ENCODE measurements around the gene FSTL1.

DNA sequence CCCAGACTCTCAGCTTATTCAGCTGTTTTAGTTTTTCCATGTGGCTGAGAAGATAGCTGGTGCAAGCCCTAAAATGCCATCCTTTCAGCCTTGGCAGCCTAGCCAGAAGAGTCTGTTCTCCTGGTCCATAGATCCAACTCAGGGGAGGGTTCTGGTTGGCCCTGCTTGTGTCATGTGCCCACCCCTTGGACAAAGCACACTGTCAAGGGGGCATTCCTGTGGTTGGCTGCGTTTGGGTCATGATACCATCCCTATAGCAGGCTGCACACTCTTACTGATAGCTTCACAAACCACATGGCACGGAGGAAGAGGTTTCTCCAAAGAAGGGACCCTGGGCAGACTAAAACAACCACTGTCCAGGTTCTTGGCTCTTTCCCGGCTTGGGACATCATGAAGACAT is 8.4 kb upstream of the FSTL1 start:
- TF ChIP-seq TARDBP (IDR thresholded peaks at IDR 0.05) (no peak), FOXK2 (IDR thresholded peaks at IDR 0.05) (no peak), FOXM1 (IDR thresholded peaks at IDR 0.05; ENCODE audit: borderline replicate concordance) (no peak), HDGF (IDR thresholded peaks at IDR 0.05; ENCODE audit: borderline replicate concordance) (no peak), BHLHE40 (IDR thresholded peaks at IDR 0.05; ENCODE audit: borderline replicate concordance) (no peak), NFRKB (IDR thresholded peaks at IDR 0.05) (no peak), ELF4 (IDR thresholded peaks at IDR 0.05) (no peak), ZNF384 (IDR thresholded peaks at IDR 0.05) (no peak), FOXA1 (IDR thresholded peaks at IDR 0.05) (no peak), CTBP1 (IDR thresholded peaks at IDR 0.05; ENCODE audit: borderline replicate concordance) (no peak), SUZ12 (IDR thresholded peaks at IDR 0.05) (no peak), SP1 (IDR thresholded peaks at IDR 0.05) (no peak), L3MBTL2 (conservative IDR thresholded peaks at IDR 0.05) (no peak)

All from HEK293T (cell line).